ENCODE measurements around the gene ZMAT3. TPM values are rescaled to one million over a fixed set of nuclear protein-coding genes. Genes with fewer than 3 reads are reported as not detected.

ZMAT3 gene
- total and polyA plus RNA-seq, 2 of the 8 experiments (the other 6 are each of a cell fraction or from before 2014, with no cell fraction given), result 5.0 to 9.2 TPM

- TF ChIP-seq SIRT6 (IDR thresholded peaks at IDR 0.05; ENCODE audit: low read length), result no peak
- no peak for TF ChIP-seq JUN (IDR thresholded peaks at IDR 0.05; ENCODE audit: low read depth, low read length)
- no peak for TF ChIP-seq CHD2 (IDR thresholded peaks at IDR 0.05; ENCODE audit: low read length)
- TF ChIP-seq TBP (IDR thresholded peaks at IDR 0.05; ENCODE audit: low read depth, low read length), result no peak
- TF ChIP-seq NRF1 (IDR thresholded peaks at IDR 0.05; ENCODE audit: low read depth, low read length), result no peak
- TF ChIP-seq POLR2A (IDR thresholded peaks at IDR 0.05; ENCODE audit: control extremely low read depth in 1 of 2, low read depth in 2 of 2, low read length in 2 of 2), result no peak
Measured at GRCh38 chr3:179069762-179070390, 1.7 kb downstream of the ZMAT3 start (continued).
